Measurements from ENCODE around the gene GARIN5A.

DNA sequence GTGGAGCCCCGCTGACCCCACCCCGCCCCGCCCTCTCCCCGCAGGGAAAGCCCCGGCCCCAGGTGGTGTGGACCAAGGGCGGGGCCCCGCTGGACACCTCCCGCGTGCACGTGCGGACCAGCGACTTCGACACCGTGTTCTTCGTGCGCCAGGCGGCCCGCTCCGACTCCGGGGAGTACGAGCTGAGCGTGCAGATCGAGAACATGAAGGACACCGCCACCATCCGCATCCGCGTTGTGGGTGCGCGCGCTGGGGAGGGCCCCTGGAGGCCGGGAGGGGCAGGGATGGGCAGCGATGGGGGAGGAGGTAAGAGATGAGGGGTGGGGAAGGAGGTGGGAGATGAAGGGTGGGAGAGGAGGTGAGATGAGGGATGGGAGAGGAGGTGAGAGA, 17.6 kb downstream of the GARIN5A start:
- TF ChIP-seq, protein P1, sequence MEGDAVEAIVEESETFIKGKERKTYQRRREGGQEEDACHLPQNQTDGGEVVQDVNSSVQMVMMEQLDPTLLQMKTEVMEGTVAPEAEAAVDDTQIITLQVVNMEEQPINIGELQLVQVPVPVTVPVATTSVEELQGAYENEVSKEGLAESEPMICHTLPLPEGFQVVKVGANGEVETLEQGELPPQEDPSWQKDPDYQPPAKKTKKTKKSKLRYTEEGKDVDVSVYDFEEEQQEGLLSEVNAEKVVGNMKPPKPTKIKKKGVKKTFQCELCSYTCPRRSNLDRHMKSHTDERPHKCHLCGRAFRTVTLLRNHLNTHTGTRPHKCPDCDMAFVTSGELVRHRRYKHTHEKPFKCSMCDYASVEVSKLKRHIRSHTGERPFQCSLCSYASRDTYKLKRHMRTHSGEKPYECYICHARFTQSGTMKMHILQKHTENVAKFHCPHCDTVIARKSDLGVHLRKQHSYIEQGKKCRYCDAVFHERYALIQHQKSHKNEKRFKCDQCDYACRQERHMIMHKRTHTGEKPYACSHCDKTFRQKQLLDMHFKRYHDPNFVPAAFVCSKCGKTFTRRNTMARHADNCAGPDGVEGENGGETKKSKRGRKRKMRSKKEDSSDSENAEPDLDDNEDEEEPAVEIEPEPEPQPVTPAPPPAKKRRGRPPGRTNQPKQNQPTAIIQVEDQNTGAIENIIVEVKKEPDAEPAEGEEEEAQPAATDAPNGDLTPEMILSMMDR (IDR thresholded peaks at IDR 0.05) = no peak
- TF ChIP-seq TCF7L2 (IDR thresholded peaks at IDR 0.05; ENCODE audit: low read depth, low read length) (no peak), POLR2AphosphoS5 (IDR thresholded peaks at IDR 0.05; ENCODE audit: low read depth, low read length) (no peak), SIN3A (IDR thresholded peaks at IDR 0.05; ENCODE audit: borderline replicate concordance, insufficient read depth, low read depth, low read length) (no peak)
- TF ChIP-seq, protein P2, sequence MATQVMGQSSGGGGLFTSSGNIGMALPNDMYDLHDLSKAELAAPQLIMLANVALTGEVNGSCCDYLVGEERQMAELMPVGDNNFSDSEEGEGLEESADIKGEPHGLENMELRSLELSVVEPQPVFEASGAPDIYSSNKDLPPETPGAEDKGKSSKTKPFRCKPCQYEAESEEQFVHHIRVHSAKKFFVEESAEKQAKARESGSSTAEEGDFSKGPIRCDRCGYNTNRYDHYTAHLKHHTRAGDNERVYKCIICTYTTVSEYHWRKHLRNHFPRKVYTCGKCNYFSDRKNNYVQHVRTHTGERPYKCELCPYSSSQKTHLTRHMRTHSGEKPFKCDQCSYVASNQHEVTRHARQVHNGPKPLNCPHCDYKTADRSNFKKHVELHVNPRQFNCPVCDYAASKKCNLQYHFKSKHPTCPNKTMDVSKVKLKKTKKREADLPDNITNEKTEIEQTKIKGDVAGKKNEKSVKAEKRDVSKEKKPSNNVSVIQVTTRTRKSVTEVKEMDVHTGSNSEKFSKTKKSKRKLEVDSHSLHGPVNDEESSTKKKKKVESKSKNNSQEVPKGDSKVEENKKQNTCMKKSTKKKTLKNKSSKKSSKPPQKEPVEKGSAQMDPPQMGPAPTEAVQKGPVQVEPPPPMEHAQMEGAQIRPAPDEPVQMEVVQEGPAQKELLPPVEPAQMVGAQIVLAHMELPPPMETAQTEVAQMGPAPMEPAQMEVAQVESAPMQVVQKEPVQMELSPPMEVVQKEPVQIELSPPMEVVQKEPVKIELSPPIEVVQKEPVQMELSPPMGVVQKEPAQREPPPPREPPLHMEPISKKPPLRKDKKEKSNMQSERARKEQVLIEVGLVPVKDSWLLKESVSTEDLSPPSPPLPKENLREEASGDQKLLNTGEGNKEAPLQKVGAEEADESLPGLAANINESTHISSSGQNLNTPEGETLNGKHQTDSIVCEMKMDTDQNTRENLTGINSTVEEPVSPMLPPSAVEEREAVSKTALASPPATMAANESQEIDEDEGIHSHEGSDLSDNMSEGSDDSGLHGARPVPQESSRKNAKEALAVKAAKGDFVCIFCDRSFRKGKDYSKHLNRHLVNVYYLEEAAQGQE (IDR thresholded peaks at IDR 0.05; ENCODE audit: insufficient read depth in 1 of 2, low read depth in 2 of 2, low read length in 1 of 2) = no peak

Data from Panc1 (cell line).